ENCODE measurements around the gene VSIG2.
A peak's percentile ranks its signal among the peaks of the same experiment; 100 is the strongest.

Gene VSIG2

GRCh38 chr11:124748100-124748418 is 4.0 kb downstream of the VSIG2 start:
- DNase-seq, result no peak

- no peak for DNase-seq
Observed at GRCh38 chr11:124747406-124748099, 4.5 kb downstream of the VSIG2 start.

- DNase-seq, result peak; percentile 88
Observed at GRCh38 chr11:124746621-124747243, 5.3 kb downstream of the VSIG2 start.

GRCh38 chr11:124745835-124746620 is 6.0 kb downstream of the VSIG2 start:
- peak; percentile 59 for DNase-seq

GRCh38 chr11:124745270-124745834 is 6.7 kb downstream of the VSIG2 start:
- DNase-seq, result no peak

- no peak for DNase-seq
Observed at GRCh38 chr11:124743050-124743449, 9.0 kb downstream of the VSIG2 start.

- no peak for DNase-seq
Observed at GRCh38 chr11:124742555-124742954, 9.5 kb downstream of the VSIG2 start.

- peak; percentile 67 for DNase-seq
Observed at GRCh38 chr11:124740277-124740882, 11.7 kb downstream of the VSIG2 start.

- DNase-seq, result peak; percentile 90
Observed at GRCh38 chr11:124739479-124740276, 12.4 kb downstream of the VSIG2 start, which contains the start of gene NRGN. NRGN (plus strand) TSS chr11:124739942; CDS start chr11:124740085, 143 bp downstream.

- no peak for DNase-seq
Observed at GRCh38 chr11:124738713-124739478, 13.2 kb downstream of the VSIG2 start.

- DNase-seq, result no peak
Observed at GRCh38 chr11:124737638-124738305, 14.3 kb downstream of the VSIG2 start.

- no peak for DNase-seq
Observed at GRCh38 chr11:124736736-124737135, 15.3 kb downstream of the VSIG2 start.

GRCh38 chr11:124732230-124732629 is 19.8 kb downstream of the VSIG2 start:
- no peak for DNase-seq

- DNase-seq, result no peak
Observed at GRCh38 chr11:124729571-124729970, 22.5 kb downstream of the VSIG2 start.

- DNase-seq, result no peak
Observed at GRCh38 chr11:124728134-124728533, 23.9 kb downstream of the VSIG2 start.

GRCh38 chr11:124727474-124727873 is 24.6 kb downstream of the VSIG2 start:
- DNase-seq, result no peak

GRCh38 chr11:124725719-124726105 is 26.3 kb downstream of the VSIG2 start:
- DNase-seq, result no peak

- DNase-seq, result no peak
Observed at GRCh38 chr11:124724979-124725718, 26.9 kb downstream of the VSIG2 start.

- DNase-seq, result no peak
Observed at GRCh38 chr11:124722176-124722575, 29.9 kb downstream of the VSIG2 start.

- DNase-seq, result no peak
Observed at GRCh38 chr11:124719534-124719933, 32.5 kb downstream of the VSIG2 start.

Data from CD4-positive, alpha-beta T cell treated with Interleukin-17A for 4 hours (primary cell).